Measurements from ENCODE around the gene HDAC2.
A peak's percentile ranks its signal among the peaks of the same experiment; 100 is the strongest.
"Not testable (repeated sequence)": the region's sequence is repeated elsewhere in the genome, so short reads cannot be mapped to it uniquely, and the experiment has no call there.

Gene HDAC2

GRCh38 chr6:113921299-113921904 lies 49.5 kb downstream of the HDAC2 start:
- DNase-seq (ENCODE audit: extremely low spot score, insufficient read length, low read depth) (no peak), FAIRE-seq (no peak)

- FAIRE-seq (peak; percentile 57), DNase-seq (ENCODE audit: extremely low spot score, insufficient read length, low read depth) (no peak)
These were observed 50.2 kb downstream of the HDAC2 start for GRCh38 chr6:113920663-113921267.

- not testable (repeated sequence) for DNase-seq (ENCODE audit: extremely low spot score, insufficient read length, low read depth); FAIRE-seq
These were observed 60.7 kb downstream of the HDAC2 start for GRCh38 chr6:113910285-113910684.

- FAIRE-seq (peak; percentile 80), DNase-seq (ENCODE audit: extremely low spot score, insufficient read length, low read depth) (peak; percentile 14)
These were observed 61.6 kb downstream of the HDAC2 start for GRCh38 chr6:113909224-113909856.

- DNase-seq (ENCODE audit: extremely low spot score, insufficient read length, low read depth) (no peak), FAIRE-seq (no peak)
These were observed 62.1 kb downstream of the HDAC2 start for GRCh38 chr6:113908801-113909200.

- FAIRE-seq: no peak
- no peak for DNase-seq (ENCODE audit: extremely low spot score, insufficient read length, low read depth)
These were observed 63.7 kb downstream of the HDAC2 start for GRCh38 chr6:113907102-113907815.

- FAIRE-seq (no peak), DNase-seq (ENCODE audit: extremely low spot score, insufficient read length, low read depth) (no peak)
These were observed 67.2 kb downstream of the HDAC2 start for GRCh38 chr6:113903666-113904330.

- DNase-seq (ENCODE audit: extremely low spot score, insufficient read length, low read depth): no peak
- no peak for FAIRE-seq
These were observed 69.5 kb downstream of the HDAC2 start for GRCh38 chr6:113901482-113901881.

- no peak for FAIRE-seq
- DNase-seq (ENCODE audit: extremely low spot score, insufficient read length, low read depth): no peak
These were observed 76.0 kb downstream of the HDAC2 start for GRCh38 chr6:113894712-113895674.

- DNase-seq (ENCODE audit: extremely low spot score, insufficient read length, low read depth) (no peak), FAIRE-seq (no peak)
These were observed 77.1 kb downstream of the HDAC2 start for GRCh38 chr6:113893866-113894265.

- FAIRE-seq: no peak
- DNase-seq (ENCODE audit: extremely low spot score, insufficient read length, low read depth): no peak
These were observed 77.5 kb downstream of the HDAC2 start for GRCh38 chr6:113893451-113893850.

GRCh38 chr6:113888956-113889630 lies 81.9 kb downstream of the HDAC2 start:
- FAIRE-seq (no peak), DNase-seq (ENCODE audit: extremely low spot score, insufficient read length, low read depth) (no peak)

GRCh38 chr6:113888493-113888892 lies 82.5 kb downstream of the HDAC2 start:
- no peak for FAIRE-seq
- no peak for DNase-seq (ENCODE audit: extremely low spot score, insufficient read length, low read depth)

GRCh38 chr6:113886512-113886911 lies 84.4 kb downstream of the HDAC2 start:
- no peak for DNase-seq (ENCODE audit: extremely low spot score, insufficient read length, low read depth)
- no peak for FAIRE-seq

- DNase-seq (ENCODE audit: extremely low spot score, insufficient read length, low read depth): no peak
- FAIRE-seq: no peak
These were observed 86.9 kb downstream of the HDAC2 start for GRCh38 chr6:113884011-113884410.
